M059J (cell line): ENCODE measurements around the gene MGAT4B. TPM values are rescaled to one million over a fixed set of nuclear protein-coding genes. Genes with fewer than 3 reads are reported as not detected.

ENCODE experiments used
- DNase-seq: peaks from one replicate; pipeline ENCODE4 v3.0.0-alpha.2; 2012; ENCODE audit warnings: low read depth
- total RNA-seq: library from RNA; depleted of rRNA; stranded (reverse); fragments of >200 nt; shearing (Covaris generic); gene quantifications from 2 replicates; pipeline ENCODE4 v1.2.3, GENCODE V29; 2014

Gene MGAT4B
- total RNA-seq, 1 experiment from 2014 or later: 187 TPM

- peak; percentile 68 for DNase-seq
These were observed 21.0 kb upstream of the MGAT4B start for GRCh38 chr5:179827680-179828079.

- no peak for DNase-seq
These were observed 19.1 kb upstream of the MGAT4B start for GRCh38 chr5:179825655-179826182.

GRCh38 chr5:179824745-179825112 is 18.1 kb upstream of the MGAT4B start:
- no peak for DNase-seq

- no peak for DNase-seq
These were observed 17.5 kb upstream of the MGAT4B start for GRCh38 chr5:179823937-179824744.

- no peak for DNase-seq
These were observed 15.9 kb upstream of the MGAT4B start for GRCh38 chr5:179822444-179822990.

GRCh38 chr5:179822059-179822432 is 15.4 kb upstream of the MGAT4B start:
- no peak for DNase-seq

GRCh38 chr5:179821298-179822058 is 14.8 kb upstream of the MGAT4B start:
- peak; percentile 89 for DNase-seq

- peak; percentile 65 for DNase-seq
These were observed 14.0 kb upstream of the MGAT4B start, which contains the start of gene SQSTM1 for GRCh38 chr5:179820483-179821297. Gene SQSTM1 (plus strand): TSS chr5:179820905. CDS start chr5:179820937, 32 bp downstream.

GRCh38 chr5:179820127-179820482 is 13.4 kb upstream of the MGAT4B start:
- DNase-seq: no peak

- peak; percentile 91 for DNase-seq
These were observed 12.8 kb upstream of the MGAT4B start for GRCh38 chr5:179819296-179820126.

- DNase-seq: peak; percentile 93
These were observed 12.2 kb upstream of the MGAT4B start for GRCh38 chr5:179818746-179819295.

GRCh38 chr5:179817890-179818745 is 11.5 kb upstream of the MGAT4B start:
- DNase-seq: no peak

GRCh38 chr5:179817470-179817840 is 10.8 kb upstream of the MGAT4B start:
- no peak for DNase-seq

- DNase-seq: no peak
These were observed 10.3 kb upstream of the MGAT4B start for GRCh38 chr5:179816796-179817469.

GRCh38 chr5:179816401-179816795 is 9.7 kb upstream of the MGAT4B start:
- DNase-seq: no peak

- DNase-seq: no peak
These were observed 9.0 kb upstream of the MGAT4B start for GRCh38 chr5:179815491-179816249.

GRCh38 chr5:179814090-179814489 is 7.4 kb upstream of the MGAT4B start:
- no peak for DNase-seq

GRCh38 chr5:179812997-179813607 is 6.4 kb upstream of the MGAT4B start:
- DNase-seq: no peak
